PC-9 (cell line): ENCODE data around the gene SLC25A42.

ENCODE experiments used
- EZH2 ChIP-seq: fragments of 200-600 bp; sonication (generic); IDR thresholded peaks from 2 replicates; pipeline ENCODE4 v1.8.0; 2017; ENCODE audit warnings: antibody characterized with exemption, low read depth
- TF ChIP-seq, protein P1 (sequence below): fragments of 200-600 bp; sonication (generic); conservative IDR thresholded peaks from 2 replicates; pipeline ENCODE4 v1.6.1; 2017; ENCODE audit warnings: mixed run types, antibody characterized with exemption, mild to moderate bottlenecking, moderate library complexity

GRCh38 chr19:19064811-19065745, 1.3 kb downstream of the SLC25A42 start:
- TF ChIP-seq, protein P1, sequence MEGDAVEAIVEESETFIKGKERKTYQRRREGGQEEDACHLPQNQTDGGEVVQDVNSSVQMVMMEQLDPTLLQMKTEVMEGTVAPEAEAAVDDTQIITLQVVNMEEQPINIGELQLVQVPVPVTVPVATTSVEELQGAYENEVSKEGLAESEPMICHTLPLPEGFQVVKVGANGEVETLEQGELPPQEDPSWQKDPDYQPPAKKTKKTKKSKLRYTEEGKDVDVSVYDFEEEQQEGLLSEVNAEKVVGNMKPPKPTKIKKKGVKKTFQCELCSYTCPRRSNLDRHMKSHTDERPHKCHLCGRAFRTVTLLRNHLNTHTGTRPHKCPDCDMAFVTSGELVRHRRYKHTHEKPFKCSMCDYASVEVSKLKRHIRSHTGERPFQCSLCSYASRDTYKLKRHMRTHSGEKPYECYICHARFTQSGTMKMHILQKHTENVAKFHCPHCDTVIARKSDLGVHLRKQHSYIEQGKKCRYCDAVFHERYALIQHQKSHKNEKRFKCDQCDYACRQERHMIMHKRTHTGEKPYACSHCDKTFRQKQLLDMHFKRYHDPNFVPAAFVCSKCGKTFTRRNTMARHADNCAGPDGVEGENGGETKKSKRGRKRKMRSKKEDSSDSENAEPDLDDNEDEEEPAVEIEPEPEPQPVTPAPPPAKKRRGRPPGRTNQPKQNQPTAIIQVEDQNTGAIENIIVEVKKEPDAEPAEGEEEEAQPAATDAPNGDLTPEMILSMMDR: no peak
- TF ChIP-seq EZH2: no peak
